Stimulated activated naive B cell treated with anti-CD40 and anti-IgM and Interleukin-4, amounts not matched to agents 10 μg/mL and 1 μg/mL and 100 μg/mL, for 72 hours (primary cell): ENCODE data around the gene POPDC3.

Source experiments
- ATAC-seq, 2 donors: fragments of 150-1000 bp; cut with Tn5 transposase; replicated peaks; 2 replicates each; pipeline ENCODE4 v1.10.0; 2021; ENCODE audit warnings: moderate library complexity in 1 of 2
- DNase-seq: peaks from one replicate; pipeline ENCODE4 v3.0.0; 2021
- H3K27ac Mint-ChIP-seq: one replicate; pipeline ENCODE4 v1.8.0; 2022; ENCODE audit warnings: mild to moderate bottlenecking, mixed read lengths
- H3K27me3 Mint-ChIP-seq, 2 donors: one replicate each; pipeline ENCODE4 v1.8.0; 2022; ENCODE audit warnings: mixed read lengths in 2 of 2
- H3K36me3 Mint-ChIP-seq, 2 donors: one replicate each; pipeline ENCODE4 v1.8.0; 2022; ENCODE audit warnings: mixed read lengths in 2 of 2, mild to moderate bottlenecking in 1 of 2
- H3K4me1 Mint-ChIP-seq, 2 donors: one replicate each; pipeline ENCODE4 v1.8.0; 2022; ENCODE audit warnings: mixed read lengths in 2 of 2, mild to moderate bottlenecking in 1 of 2
- H3K4me3 Mint-ChIP-seq, 2 donors: one replicate each; pipeline ENCODE4 v1.8.0; 2022; ENCODE audit warnings: mild to moderate bottlenecking in 2 of 2, mixed read lengths in 2 of 2, moderate library complexity in 1 of 2
- H3K9me3 Mint-ChIP-seq, 2 donors: one replicate each; pipeline ENCODE4 v1.8.0; 2022; ENCODE audit warnings: mixed read lengths in 2 of 2, mild to moderate bottlenecking in 1 of 2

The POPDC3 gene

GRCh38 chr6:105209950-105210706 is 30.3 kb upstream of the POPDC3 start:
- no peak for ATAC-seq
- H3K36me3 Mint-ChIP-seq: no peaks in the 10 kb centered on the region
- H3K4me3 Mint-ChIP-seq: no peak overlapping the region

GRCh38 chr6:105207524-105208269 is 27.9 kb upstream of the POPDC3 start:
- no peak for DNase-seq
- no peaks in the 10 kb centered on the region for H3K4me1 Mint-ChIP-seq
- ATAC-seq: no peak
- no peaks in the 10 kb centered on the region for H3K36me3 Mint-ChIP-seq
- no peaks in the 10 kb centered on the region for H3K9me3 Mint-ChIP-seq
- H3K27ac Mint-ChIP-seq: no peak overlapping the region
- H3K27me3 Mint-ChIP-seq: peaks cover 8 to 9% of the 10 kb centered on the region in 2 donors
- H3K4me3 Mint-ChIP-seq: no peak overlapping the region

More at GRCh38 chr6:105209950-105210706, 30.3 kb upstream of the POPDC3 start:
- Mint-ChIP-seq H3K27me3 (peaks cover 8 to 9% of the 10 kb centered on the region in 2 donors), H3K27ac (no peak overlapping the region), H3K9me3 (no peaks in the 10 kb centered on the region), H3K4me1 (no peaks in the 10 kb centered on the region)
- no peak for DNase-seq

DNA sequence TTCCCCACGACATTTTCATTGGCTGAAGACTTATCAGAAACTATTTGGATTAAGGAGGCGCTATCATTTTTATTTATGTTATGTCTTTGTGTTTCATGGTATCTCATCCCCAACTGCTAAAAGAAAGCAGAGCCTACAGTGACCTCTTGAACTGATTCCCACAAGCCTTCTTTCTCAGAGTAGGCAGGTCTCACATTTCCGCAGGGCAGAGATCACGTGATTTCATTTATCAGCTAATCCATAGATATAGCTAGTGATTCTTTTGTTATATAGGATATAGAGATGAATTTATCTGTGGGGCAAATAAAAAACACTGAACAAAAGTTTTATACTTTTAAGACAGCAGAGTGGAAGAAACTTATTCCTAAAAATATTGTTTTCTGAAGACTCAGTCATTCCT is 25.0 kb upstream of the POPDC3 start:
- no peaks in the 10 kb centered on the region for H3K4me1 Mint-ChIP-seq
- H3K36me3 Mint-ChIP-seq: no peaks in the 10 kb centered on the region
- H3K4me3 Mint-ChIP-seq: no peak overlapping the region
- no peak for ATAC-seq
- H3K9me3 Mint-ChIP-seq: no peaks in the 10 kb centered on the region
- H3K27me3 Mint-ChIP-seq: peaks cover 8 to 9% of the 10 kb centered on the region in 2 donors
- H3K27ac Mint-ChIP-seq: no peak overlapping the region
- DNase-seq: no peak

GRCh38 chr6:105204331-105204730 is 24.5 kb upstream of the POPDC3 start:
- Mint-ChIP-seq H3K9me3 (no peaks in the 10 kb centered on the region), H3K27me3 (peaks cover 8 to 9% of the 10 kb centered on the region in 2 donors), H3K36me3 (no peaks in the 10 kb centered on the region), H3K4me3 (no peak overlapping the region), H3K27ac (no peak overlapping the region), H3K4me1 (no peaks in the 10 kb centered on the region)
- DNase-seq: no peak
- no peak for ATAC-seq

DNA sequence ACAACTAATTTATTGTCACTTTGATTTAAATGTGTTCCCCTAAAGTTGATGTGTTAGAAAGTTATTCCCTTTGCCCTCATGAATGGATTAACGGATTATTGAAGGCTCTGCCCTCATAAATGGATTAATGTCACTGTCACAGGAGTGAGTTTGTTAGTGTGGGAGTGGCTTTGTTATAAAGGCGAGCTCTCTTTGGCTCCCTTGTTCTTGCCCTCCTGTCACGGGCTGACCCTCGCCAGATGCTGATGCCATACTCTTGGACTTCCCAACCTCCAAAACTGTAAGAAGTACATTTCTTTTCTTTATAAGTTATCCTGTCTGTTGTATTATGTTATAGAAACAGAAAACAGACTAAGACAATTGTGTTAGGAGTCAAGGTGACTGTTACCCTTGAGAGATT is 22.7 kb upstream of the POPDC3 start:
- Mint-ChIP-seq H3K9me3 (no peaks in the 10 kb centered on the region), H3K4me3 (no peak overlapping the region), H3K36me3 (no peaks in the 10 kb centered on the region), H3K27ac (no peak overlapping the region), H3K27me3 (peaks cover 8 to 9% of the 10 kb centered on the region in 2 donors), H3K4me1 (no peaks in the 10 kb centered on the region)
- DNase-seq (no peak), ATAC-seq (no peak)

DNA sequence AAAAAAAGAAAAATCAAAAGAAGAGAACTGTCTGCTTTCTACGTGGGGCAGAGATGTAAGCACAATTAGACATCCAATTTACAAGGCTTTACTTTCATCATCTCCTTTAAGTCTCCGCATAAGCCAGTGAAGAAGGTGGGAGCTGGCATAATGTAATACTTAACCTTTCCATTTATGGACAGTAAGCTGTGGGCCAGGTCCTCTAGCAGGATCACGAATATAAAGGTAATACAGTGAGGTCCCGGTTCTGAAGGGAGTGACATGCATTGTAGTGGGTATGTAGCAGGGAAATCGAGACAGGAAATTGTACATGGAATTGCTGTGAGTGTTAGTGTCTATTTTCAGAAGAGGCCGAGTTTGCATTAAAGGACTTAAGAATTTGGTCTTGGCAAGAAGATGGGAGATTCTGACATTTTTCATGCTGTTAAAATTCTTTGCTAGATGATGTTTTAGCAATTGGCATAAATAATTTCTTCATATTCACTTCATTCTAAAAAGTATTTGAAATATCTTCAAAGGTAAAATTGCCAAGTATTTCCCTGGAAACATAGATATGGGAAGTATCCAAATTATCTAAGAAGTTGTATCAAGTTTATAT is 20.4 kb upstream of the POPDC3 start:
- Mint-ChIP-seq H3K36me3 (no peaks in the 10 kb centered on the region), H3K27ac (no peak overlapping the region), H3K27me3 (peaks cover 0 to 18% of the 10 kb centered on the region in 2 donors), H3K9me3 (no peaks in the 10 kb centered on the region), H3K4me1 (no peaks in the 10 kb centered on the region), H3K4me3 (no peak overlapping the region)
- ATAC-seq (no peak), DNase-seq (no peak)

DNA sequence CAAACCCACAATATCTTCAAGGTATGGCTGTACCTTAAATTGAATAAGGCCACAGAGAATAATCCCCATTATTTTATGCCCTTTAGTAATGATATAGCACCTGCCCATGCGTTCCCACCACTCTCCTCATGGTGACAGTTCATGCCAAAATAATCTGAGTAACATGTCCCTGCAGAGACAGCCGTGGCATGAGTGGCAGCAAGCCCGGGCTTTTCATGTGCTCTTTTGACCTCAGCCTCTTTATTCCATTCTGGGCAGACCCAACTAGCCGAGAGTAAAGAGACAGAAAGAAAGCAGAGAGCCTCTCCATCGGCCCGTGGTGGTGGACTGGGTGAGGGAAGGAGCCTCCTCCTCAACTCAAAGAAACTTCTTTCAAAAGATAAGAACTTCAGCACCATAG is 19.9 kb upstream of the POPDC3 start:
- ATAC-seq (no peak), DNase-seq (no peak)
- Mint-ChIP-seq H3K4me3 (no peak overlapping the region), H3K36me3 (no peaks in the 10 kb centered on the region), H3K9me3 (no peaks in the 10 kb centered on the region), H3K4me1 (no peaks in the 10 kb centered on the region), H3K27me3 (peaks cover under 1 to 20% of the 10 kb centered on the region in 2 donors), H3K27ac (no peak overlapping the region)

DNA sequence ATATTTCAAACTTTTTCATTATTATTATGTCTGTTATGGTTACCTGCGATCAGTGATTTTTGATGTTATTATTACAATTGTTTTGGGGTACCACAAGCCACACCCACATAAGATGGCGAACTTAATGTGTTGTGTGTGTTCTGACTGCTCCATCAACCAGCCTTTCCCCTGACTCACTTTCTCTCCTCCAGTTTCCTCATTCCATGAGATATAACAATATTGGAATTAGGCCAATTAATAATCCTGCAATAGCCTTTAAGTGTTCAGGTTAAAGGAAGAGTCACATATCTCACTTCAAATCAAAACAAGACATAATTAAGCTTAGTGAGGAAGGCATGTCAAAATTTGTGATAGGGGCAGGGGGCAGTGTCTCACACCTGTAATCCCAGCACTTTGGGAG is 16.3 kb upstream of the POPDC3 start:
- Mint-ChIP-seq H3K27ac (no peak overlapping the region), H3K9me3 (no peaks in the 10 kb centered on the region), H3K36me3 (no peaks in the 10 kb centered on the region), H3K4me3 (no peak overlapping the region), H3K27me3 (peaks cover 4 to 20% of the 10 kb centered on the region in 2 donors), H3K4me1 (no peaks in the 10 kb centered on the region)
- DNase-seq (no peak), ATAC-seq (no peak)

- H3K4me3 Mint-ChIP-seq: no peak overlapping the region
- H3K27me3 Mint-ChIP-seq: peaks cover 4 to 22% of the 10 kb centered on the region in 2 donors
- H3K36me3 Mint-ChIP-seq: no peaks in the 10 kb centered on the region
- DNase-seq: no peak
- H3K27ac Mint-ChIP-seq: no peak overlapping the region
- no peaks in the 10 kb centered on the region for H3K9me3 Mint-ChIP-seq
- no peak for ATAC-seq
- no peaks in the 10 kb centered on the region for H3K4me1 Mint-ChIP-seq
These were observed 14.8 kb upstream of the POPDC3 start for GRCh38 chr6:105194591-105194990.

DNA sequence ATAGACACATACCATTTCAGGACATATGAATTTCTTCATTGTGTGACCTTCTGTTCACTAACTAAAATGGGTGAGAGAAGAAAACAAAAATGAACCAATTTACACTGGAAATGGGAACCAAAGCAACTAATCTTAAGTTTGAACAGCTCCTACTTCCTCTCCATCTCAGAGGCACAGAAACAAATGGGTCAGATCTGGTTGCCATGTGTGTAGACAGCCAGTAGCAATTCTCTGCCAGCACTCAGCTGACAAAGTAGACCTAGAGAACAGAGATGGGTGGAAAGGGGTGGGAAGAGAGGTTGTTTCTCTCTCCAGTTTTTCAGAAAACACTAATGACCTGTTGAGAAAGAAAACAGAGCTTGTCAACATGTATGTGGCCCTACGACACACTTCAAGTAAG is 14.3 kb upstream of the POPDC3 start:
- Mint-ChIP-seq H3K4me1 (no peaks in the 10 kb centered on the region), H3K27ac (no peak overlapping the region), H3K27me3 (peaks cover 4 to 26% of the 10 kb centered on the region in 2 donors), H3K36me3 (no peaks in the 10 kb centered on the region), H3K9me3 (no peaks in the 10 kb centered on the region), H3K4me3 (no peak overlapping the region)
- ATAC-seq (no peak), DNase-seq (no peak)

DNA sequence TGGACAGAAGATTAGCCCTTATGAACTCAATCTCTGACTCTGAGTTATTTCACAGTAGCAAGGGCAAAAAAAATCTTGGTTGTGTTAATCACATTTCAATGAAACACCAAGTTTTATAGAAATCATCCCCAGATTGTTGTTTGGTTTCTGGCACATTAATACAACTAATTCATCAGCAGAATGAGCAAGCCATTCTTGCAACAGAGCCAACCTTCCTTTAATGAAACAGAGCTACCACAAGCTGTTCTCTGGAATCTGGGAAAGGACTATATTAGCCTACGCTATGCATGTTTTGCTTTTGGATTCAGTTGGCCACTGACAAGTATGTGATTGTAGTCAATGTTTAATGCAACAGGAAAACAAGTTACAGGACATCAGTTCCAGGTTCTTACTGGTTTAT is 13.8 kb upstream of the POPDC3 start:
- Mint-ChIP-seq H3K9me3 (no peaks in the 10 kb centered on the region), H3K27ac (no peak overlapping the region), H3K4me3 (no peak overlapping the region), H3K4me1 (no peaks in the 10 kb centered on the region), H3K27me3 (peaks cover 4 to 27% of the 10 kb centered on the region in 2 donors), H3K36me3 (no peaks in the 10 kb centered on the region)
- DNase-seq (no peak), ATAC-seq (no peak)

- ATAC-seq (no peak), DNase-seq (no peak)
- H3K36me3 Mint-ChIP-seq: no peaks in the 10 kb centered on the region
- H3K27ac Mint-ChIP-seq: no peak overlapping the region
- H3K27me3 Mint-ChIP-seq: peaks cover 4 to 27% of the 10 kb centered on the region in 2 donors
- H3K4me1 Mint-ChIP-seq: no peaks in the 10 kb centered on the region
- no peaks in the 10 kb centered on the region for H3K9me3 Mint-ChIP-seq
- H3K4me3 Mint-ChIP-seq: no peak overlapping the region
These were observed 13.1 kb upstream of the POPDC3 start for GRCh38 chr6:105192707-105193465.

GRCh38 chr6:105191351-105191750 is 11.5 kb upstream of the POPDC3 start:
- Mint-ChIP-seq H3K4me1 (no peaks in the 10 kb centered on the region), H3K4me3 (no peak overlapping the region), H3K36me3 (no peaks in the 10 kb centered on the region), H3K27me3 (peaks cover 9 to 25% of the 10 kb centered on the region in 2 donors), H3K27ac (no peak overlapping the region), H3K9me3 (no peaks in the 10 kb centered on the region)
- DNase-seq (no peak), ATAC-seq (no peak)
